Measurements from ENCODE around the gene SERPING1. TPM values are rescaled to one million over a fixed set of nuclear protein-coding genes. Genes with fewer than 3 reads are reported as not detected.
A peak's percentile ranks its signal among the peaks of the same experiment; 100 is the strongest.

SERPING1 gene
- total and polyA plus RNA-seq, 2 of the 13 experiments (the other 11 are each of a cell fraction or from before 2014, with no cell fraction given) = 2.0 to 10.4 TPM

DNA sequence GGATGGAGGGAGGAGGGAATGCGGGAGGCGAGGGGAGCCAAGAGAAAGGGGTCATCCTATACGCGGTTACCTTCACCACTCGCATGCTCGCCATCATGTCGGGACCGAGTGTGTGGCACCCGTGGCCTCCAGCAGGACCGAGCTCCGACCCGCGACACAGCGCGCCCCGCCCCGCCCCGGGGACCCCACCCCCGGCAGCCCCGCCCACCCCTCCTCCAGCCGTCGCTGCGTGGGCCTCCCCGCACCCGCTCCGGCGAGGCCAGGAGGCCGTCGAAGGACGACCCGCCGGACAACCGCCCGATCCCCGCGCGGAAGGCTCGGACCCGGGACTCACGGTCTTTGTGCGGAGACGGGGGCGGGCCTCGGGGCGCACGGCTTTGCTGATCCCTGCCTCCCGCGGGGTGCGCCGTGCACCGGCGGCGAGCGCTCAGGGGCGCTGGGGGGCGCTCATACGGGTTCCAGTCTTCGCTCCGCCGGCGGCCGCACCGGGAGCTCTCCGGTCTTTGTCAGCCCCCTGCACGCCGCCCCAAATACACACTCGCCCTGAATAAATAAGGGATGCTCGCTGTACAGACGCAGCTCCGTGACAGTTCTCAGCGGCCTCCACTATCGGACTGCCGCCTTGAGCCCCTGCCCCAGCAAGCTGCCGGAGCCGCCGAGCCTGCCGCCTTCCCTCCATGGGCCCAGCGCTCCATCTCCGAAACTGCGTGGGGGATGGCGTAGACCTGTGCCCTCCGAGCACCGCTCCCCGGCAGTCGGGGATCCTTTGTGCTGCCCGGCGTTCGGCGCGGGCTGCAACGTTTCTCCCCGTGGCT, 29.8 kb upstream of the SERPING1 start, which contains the start of gene UBE2L6 (continued):
- TF ChIP-seq ZNF17 (CRISPR knock-in tag; IDR thresholded peaks at IDR 0.05) = no peak
- no peak for TF ChIP-seq ZNF773 (CRISPR knock-in tag; IDR thresholded peaks at IDR 0.05; ENCODE audit: borderline replicate concordance)
- 0 out of 2 replicates have a peak, but pooled peaks have one; percentile 27 for TF ChIP-seq ZNF121 (CRISPR knock-in tag; IDR thresholded peaks at IDR 0.05)
- TF ChIP-seq MEF2D (CRISPR knock-in tag; IDR thresholded peaks at IDR 0.05) = 0 out of 2 replicates have a peak, but pooled peaks have one; percentile 51
- TF ChIP-seq ZNF432 (CRISPR knock-in tag; IDR thresholded peaks at IDR 0.05; ENCODE audit: borderline replicate concordance) = no peak
- TF ChIP-seq GABPB1 (CRISPR knock-in tag; IDR thresholded peaks at IDR 0.05) = peak; percentile 65; the same call in 1 of the 2 replicates
- TF ChIP-seq, protein P1, sequence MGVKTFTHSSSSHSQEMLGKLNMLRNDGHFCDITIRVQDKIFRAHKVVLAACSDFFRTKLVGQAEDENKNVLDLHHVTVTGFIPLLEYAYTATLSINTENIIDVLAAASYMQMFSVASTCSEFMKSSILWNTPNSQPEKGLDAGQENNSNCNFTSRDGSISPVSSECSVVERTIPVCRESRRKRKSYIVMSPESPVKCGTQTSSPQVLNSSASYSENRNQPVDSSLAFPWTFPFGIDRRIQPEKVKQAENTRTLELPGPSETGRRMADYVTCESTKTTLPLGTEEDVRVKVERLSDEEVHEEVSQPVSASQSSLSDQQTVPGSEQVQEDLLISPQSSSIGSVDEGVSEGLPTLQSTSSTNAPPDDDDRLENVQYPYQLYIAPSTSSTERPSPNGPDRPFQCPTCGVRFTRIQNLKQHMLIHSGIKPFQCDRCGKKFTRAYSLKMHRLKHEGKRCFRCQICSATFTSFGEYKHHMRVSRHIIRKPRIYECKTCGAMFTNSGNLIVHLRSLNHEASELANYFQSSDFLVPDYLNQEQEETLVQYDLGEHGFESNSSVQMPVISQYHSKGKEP (CRISPR knock-in tag; IDR thresholded peaks at IDR 0.05) = no peak
- TF ChIP-seq JDP2 (CRISPR knock-in tag; IDR thresholded peaks at IDR 0.05; ENCODE audit: borderline replicate concordance) = no peak
- no peak for TF ChIP-seq ZNF569 (CRISPR knock-in tag; IDR thresholded peaks at IDR 0.05; ENCODE audit: borderline replicate concordance)
- no peak for TF ChIP-seq ZFP36L2 (CRISPR knock-in tag; IDR thresholded peaks at IDR 0.05)
- TF ChIP-seq ZNF563 (CRISPR knock-in tag; IDR thresholded peaks at IDR 0.05) = peak; percentile 62; the same call in 1 of the 2 replicates
- TF ChIP-seq, protein P2, sequence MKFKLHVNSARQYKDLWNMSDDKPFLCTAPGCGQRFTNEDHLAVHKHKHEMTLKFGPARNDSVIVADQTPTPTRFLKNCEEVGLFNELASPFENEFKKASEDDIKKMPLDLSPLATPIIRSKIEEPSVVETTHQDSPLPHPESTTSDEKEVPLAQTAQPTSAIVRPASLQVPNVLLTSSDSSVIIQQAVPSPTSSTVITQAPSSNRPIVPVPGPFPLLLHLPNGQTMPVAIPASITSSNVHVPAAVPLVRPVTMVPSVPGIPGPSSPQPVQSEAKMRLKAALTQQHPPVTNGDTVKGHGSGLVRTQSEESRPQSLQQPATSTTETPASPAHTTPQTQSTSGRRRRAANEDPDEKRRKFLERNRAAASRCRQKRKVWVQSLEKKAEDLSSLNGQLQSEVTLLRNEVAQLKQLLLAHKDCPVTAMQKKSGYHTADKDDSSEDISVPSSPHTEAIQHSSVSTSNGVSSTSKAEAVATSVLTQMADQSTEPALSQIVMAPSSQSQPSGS (CRISPR knock-in tag; IDR thresholded peaks at IDR 0.05) = 0 out of 2 replicates have a peak, but pooled peaks have one; percentile 12
- TF ChIP-seq MIER3 (CRISPR knock-in tag; IDR thresholded peaks at IDR 0.05; ENCODE audit: borderline replicate concordance) = no peak
- TF ChIP-seq GLI4 (CRISPR knock-in tag; IDR thresholded peaks at IDR 0.05; ENCODE audit: borderline replicate concordance) = peak; percentile 73; the same call in 1 of the 2 replicates
- no peak for TF ChIP-seq CBX1 (IDR thresholded peaks at IDR 0.05; ENCODE audit: low read depth)
- TF ChIP-seq, protein P3, sequence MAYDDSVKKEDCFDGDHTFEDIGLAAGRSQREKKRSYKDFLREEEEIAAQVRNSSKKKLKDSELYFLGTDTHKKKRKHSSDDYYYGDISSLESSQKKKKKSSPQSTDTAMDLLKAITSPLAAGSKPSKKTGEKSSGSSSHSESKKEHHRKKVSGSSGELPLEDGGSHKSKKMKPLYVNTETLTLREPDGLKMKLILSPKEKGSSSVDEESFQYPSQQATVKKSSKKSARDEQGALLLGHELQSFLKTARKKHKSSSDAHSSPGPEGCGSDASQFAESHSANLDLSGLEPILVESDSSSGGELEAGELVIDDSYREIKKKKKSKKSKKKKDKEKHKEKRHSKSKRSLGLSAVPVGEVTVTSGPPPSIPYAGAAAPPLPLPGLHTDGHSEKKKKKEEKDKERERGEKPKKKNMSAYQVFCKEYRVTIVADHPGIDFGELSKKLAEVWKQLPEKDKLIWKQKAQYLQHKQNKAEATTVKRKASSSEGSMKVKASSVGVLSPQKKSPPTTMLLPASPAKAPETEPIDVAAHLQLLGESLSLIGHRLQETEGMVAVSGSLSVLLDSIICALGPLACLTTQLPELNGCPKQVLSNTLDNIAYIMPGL (CRISPR knock-in tag; IDR thresholded peaks at IDR 0.05; ENCODE audit: borderline replicate concordance in 1 of 2, low read depth in 1 of 2) = peak; percentile 97 to 98
- TF ChIP-seq PHF8 (CRISPR knock-in tag; IDR thresholded peaks at IDR 0.05) = 0 out of 2 replicates have a peak, but pooled peaks have one; percentile 64
- TF ChIP-seq, protein P4, sequence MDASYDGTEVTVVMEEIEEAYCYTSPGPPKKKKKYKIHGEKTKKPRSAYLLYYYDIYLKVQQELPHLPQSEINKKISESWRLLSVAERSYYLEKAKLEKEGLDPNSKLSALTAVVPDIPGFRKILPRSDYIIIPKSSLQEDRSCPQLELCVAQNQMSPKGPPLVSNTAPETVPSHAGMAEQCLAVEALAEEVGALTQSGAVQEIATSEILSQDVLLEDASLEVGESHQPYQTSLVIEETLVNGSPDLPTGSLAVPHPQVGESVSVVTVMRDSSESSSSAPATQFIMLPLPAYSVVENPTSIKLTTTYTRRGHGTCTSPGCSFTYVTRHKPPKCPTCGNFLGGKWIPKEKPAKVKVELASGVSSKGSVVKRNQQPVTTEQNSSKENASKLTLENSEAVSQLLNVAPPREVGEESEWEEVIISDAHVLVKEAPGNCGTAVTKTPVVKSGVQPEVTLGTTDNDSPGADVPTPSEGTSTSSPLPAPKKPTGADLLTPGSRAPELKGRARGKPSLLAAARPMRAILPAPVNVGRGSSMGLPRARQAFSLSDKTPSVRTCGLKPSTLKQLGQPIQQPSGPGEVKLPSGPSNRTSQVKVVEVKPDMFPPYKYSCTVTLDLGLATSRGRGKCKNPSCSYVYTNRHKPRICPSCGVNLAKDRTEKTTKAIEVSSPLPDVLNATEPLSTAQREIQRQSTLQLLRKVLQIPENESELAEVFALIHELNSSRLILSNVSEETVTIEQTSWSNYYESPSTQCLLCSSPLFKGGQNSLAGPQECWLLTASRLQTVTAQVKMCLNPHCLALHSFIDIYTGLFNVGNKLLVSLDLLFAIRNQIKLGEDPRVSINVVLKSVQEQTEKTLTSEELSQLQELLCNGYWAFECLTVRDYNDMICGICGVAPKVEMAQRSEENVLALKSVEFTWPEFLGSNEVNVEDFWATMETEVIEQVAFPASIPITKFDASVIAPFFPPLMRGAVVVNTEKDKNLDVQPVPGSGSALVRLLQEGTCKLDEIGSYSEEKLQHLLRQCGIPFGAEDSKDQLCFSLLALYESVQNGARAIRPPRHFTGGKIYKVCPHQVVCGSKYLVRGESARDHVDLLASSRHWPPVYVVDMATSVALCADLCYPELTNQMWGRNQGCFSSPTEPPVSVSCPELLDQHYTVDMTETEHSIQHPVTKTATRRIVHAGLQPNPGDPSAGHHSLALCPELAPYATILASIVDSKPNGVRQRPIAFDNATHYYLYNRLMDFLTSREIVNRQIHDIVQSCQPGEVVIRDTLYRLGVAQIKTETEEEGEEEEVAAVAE (CRISPR knock-in tag; IDR thresholded peaks at IDR 0.05; ENCODE audit: borderline replicate concordance) = no peak
- no peak for TF ChIP-seq TBX3 (IDR thresholded peaks at IDR 0.05; ENCODE audit: borderline replicate concordance)
